GM12878 (cell line): Measurements from ENCODE around the gene RER1. TPM values are rescaled to one million over a fixed set of nuclear protein-coding genes. Genes with fewer than 3 reads are reported as not detected.

Experiments used
- ATAC-seq: fragments of 200-7000 bp; cut with Tn5 transposase; 3 replicates; pipeline ENCODE4 v1.9.1; 2020; ENCODE audit warnings: mild to moderate bottlenecking, moderate library complexity
- BruUV-seq: library from RNA; stranded (reverse); fragments of 400-500 nt; replicated peaks from 2 replicates; lab custom pipeline; 2021; lab: Mats Ljungman, UMichigan
- CTCF ChIA-PET: fragments of 300-600 bp; sonication (Branson Sonifier 250); formaldehyde crosslinking; extraction: SDS; loops from one replicate; lab custom pipeline; 2021; ENCODE audit warnings: inconsistent platforms; lab: Yijun Ruan, JAX
- POLR2A ChIA-PET: fragments of 350-600 bp; formaldehyde crosslinking; extraction: SDS; loops from one replicate; lab custom pipeline; 2021; ENCODE audit warnings: inconsistent platforms; lab: Charles Lee
- RAD21 ChIA-PET: fragments of 300-600 bp; sonication (Branson Sonifier 250); formaldehyde crosslinking; loops from one replicate; lab custom pipeline; 2023; ENCODE audit warnings: antibody characterized with exemption; ENCODE audit not compliant: unreplicated experiment; lab: Charles Lee
- SMC1A ChIA-PET: fragments of 300-600 bp; sonication (Branson Sonifier 250); formaldehyde crosslinking; loops from one replicate; lab custom pipeline; 2023; ENCODE audit not compliant: unreplicated experiment, uncharacterized antibody; lab: Charles Lee
- DNase-seq: peaks from one replicate; pipeline ENCODE4 v3.0.0-alpha.2; 2011; ENCODE audit warnings: low read depth, low spot score
- FAIRE-seq: peaks from 3 replicates; lab custom pipeline; 2011; peaks lifted over from hg19 to GRCh38; lab: Jason Lieb, UNC
- H2AFZ ChIP-seq: 2 replicates; pipeline ENCODE4 v1.6.0; 2011; ENCODE audit warnings: low read depth, low read length, control low read depth; ENCODE audit not compliant: control insufficient read depth
- H3K27ac ChIP-seq: 2 replicates; pipeline ENCODE4 v1.5.1; 2011; ENCODE audit warnings: control low read depth; ENCODE audit not compliant: control insufficient read depth, insufficient read depth
- H3K27me3 ChIP-seq, 2 experiments: replicated peaks in 1 of 2; 2 replicates each; pipeline versions ENCODE4 v1.6.0 to v1.6.1; 2011; ENCODE audit warnings: low read length in 1 of 2; ENCODE audit not compliant: control insufficient read depth in 2 of 2, insufficient read depth in 2 of 2
- H3K36me3 ChIP-seq, 2 experiments: 2 replicates each; pipeline ENCODE4 v1.5.1; 2011; ENCODE audit warnings: low read length in 1 of 2; ENCODE audit not compliant: control insufficient read depth in 2 of 2, insufficient read depth in 2 of 2
- H3K4me1 ChIP-seq: 2 replicates; pipeline ENCODE4 v1.6.1; 2011; ENCODE audit warnings: mild to moderate bottlenecking, low read length, moderate library complexity, mixed read lengths; ENCODE audit not compliant: control insufficient read depth, insufficient read depth
- H3K4me2 ChIP-seq: 2 replicates; pipeline ENCODE4 v1.6.0; 2011; ENCODE audit warnings: control low read depth; ENCODE audit not compliant: control insufficient read depth, insufficient read depth
- H3K4me3 ChIP-seq: fragments of 200-600 bp; sonication (generic); 2 replicates; pipeline ENCODE4 v1.5.1; 2016
- H3K79me2 ChIP-seq: 2 replicates; pipeline ENCODE4 v1.6.0; 2011; ENCODE audit warnings: low read length; ENCODE audit not compliant: control insufficient read depth, insufficient read depth
- H3K9ac ChIP-seq: 2 replicates; pipeline ENCODE4 v1.8.0; 2011; ENCODE audit warnings: low read length, control low read depth, mixed read lengths; ENCODE audit not compliant: control insufficient read depth, insufficient read depth
- H3K9me3 ChIP-seq: replicated peaks from 3 replicates; pipeline ENCODE4 v1.5.1; 2011; ENCODE audit warnings: mild to moderate bottlenecking, low read length; ENCODE audit not compliant: control insufficient read depth, insufficient read depth
- H4K20me1 ChIP-seq: 2 replicates; pipeline ENCODE4 v1.6.0; 2011; ENCODE audit not compliant: control insufficient read depth, insufficient read depth
- GATAD2B ChIP-seq: fragments of 450-650 bp; conservative IDR thresholded peaks from 2 replicates; pipeline ENCODE4 v1.6.1; 2017; ENCODE audit warnings: low read depth, mild to moderate bottlenecking, moderate library complexity
- POLR2AphosphoS2 ChIP-seq: IDR thresholded peaks from 2 replicates; pipeline ENCODE4 v1.6.1; 2011; ENCODE audit warnings: low read depth, mild to moderate bottlenecking, low read length, improper control_type of control experiment, moderate library complexity
- RAD51 ChIP-seq: fragments of 450-650 bp; IDR thresholded peaks from 2 replicates; pipeline ENCODE4 v1.6.1; 2016; ENCODE audit warnings: moderate library complexity, mild to moderate bottlenecking, inconsistent platforms
- WGBS: methylation state at CpG from one replicate; pipeline ENCODE4 v1.1.6; 2016; ENCODE audit warnings: low lambda C conversion rate; ENCODE audit not compliant: insufficient replicate concordance, insufficient coverage; ENCODE audit errors: missing lambda C conversion rate; 5-methylcytosine and 5-hydroxymethylcytosine counted together
- in situ Hi-C: fragments of 300-500 bp; cut with MboI; formaldehyde crosslinking; loops from 9 replicates; pipeline ENCODE4 v1.14.3; 2018; ENCODE audit warnings: mixed read lengths
- intact Hi-C: fragments of 100-400 bp; cut with micrococcal nuclease; formaldehyde crosslinking; loops from one replicate; pipeline ENCODE4 v1.14.2; 2022; ENCODE audit not compliant: unreplicated experiment
- polyA plus RNA-seq, 11 experiments: library from polyadenylated mRNA; depleted of rRNA in 4 of 11; unstranded in 6 of 11; stranded (reverse) in 5 of 11; fragments of >200 nt; fragmentation: Nextera tagmentation in 4 of 11; fragmentation: Illumina TruSeq in 1 of 11; extraction: Ambion mirVana in 4 of 11; extraction: Trizol in 1 of 11; gene quantifications; 1 replicate in 1 of 11; 2 replicates in 10 of 11; pipeline versions ENCODE4 v1.2.1 to v1.2.3, GENCODE V29; 2011 to 2016; ENCODE audit warnings: inconsistent platforms in 2 of 11, missing spikeins in 2 of 11, low read depth in 1 of 11
- total RNA-seq, 4 experiments: library from RNA; depleted of rRNA in 3 of 4; stranded (reverse); fragments of >200 nt in 3 of 4; fragmentation: Illumina TruSeq in 1 of 4; extraction: Trizol in 1 of 4; gene quantifications; 2 replicates each; pipeline versions ENCODE4 v1.2.1 to v1.2.3, GENCODE V29; 2013 to 2021
- TF ChIP-seq, protein P1 (sequence below): IDR thresholded peaks from 2 replicates; pipeline ENCODE4 v1.6.1; 2011; ENCODE audit warnings: low read depth, mild to moderate bottlenecking, low read length, moderate library complexity, borderline replicate concordance; ENCODE audit errors: extremely low read depth
- TF ChIP-seq, protein P2 (sequence below): fragments of 450-650 bp; IDR thresholded peaks from 2 replicates; pipeline ENCODE4 v1.6.1; 2017; ENCODE audit warnings: antibody characterized with exemption, mild to moderate bottlenecking, moderate library complexity
- TF ChIP-seq, protein P3 (sequence below): IDR thresholded peaks from 2 replicates; pipeline ENCODE4 v1.6.1; 2012; ENCODE audit warnings: low read length, inconsistent platforms

The RER1 gene
- total and polyA plus RNA-seq, 10 of the 15 experiments (the other 5 are each of a cell fraction or from before 2014, with no cell fraction given), result 29.2 to 274 (median 136) TPM

DNA sequence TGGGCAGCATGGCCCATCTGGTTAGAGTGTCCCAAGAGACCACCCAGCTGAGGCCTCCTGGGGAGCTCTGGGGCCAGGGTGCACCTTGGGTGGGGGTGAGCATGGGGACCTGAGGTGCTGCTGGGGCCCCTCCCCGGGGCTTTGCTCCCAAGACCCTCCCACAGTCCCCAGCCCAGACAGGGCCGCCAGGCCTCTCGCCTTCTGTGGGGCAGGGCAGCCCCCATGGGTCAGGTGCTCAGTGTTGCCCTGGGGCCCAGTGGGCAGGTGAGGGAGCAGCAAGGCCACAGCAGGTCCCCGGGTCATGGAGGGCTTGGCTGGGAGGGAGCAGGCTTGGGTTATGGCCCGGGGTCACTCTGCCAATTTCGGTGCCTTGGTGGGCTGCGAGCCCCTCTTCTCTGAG, 45.2 kb downstream of the RER1 start:
- ChIA-PET RAD21 (no interaction called here), POLR2A (no interaction called here), CTCF (no interaction called here), SMC1A (no interaction called here)
- in situ Hi-C loops, result no loop called here
- Histone ChIP-seq H3K9ac (no peak overlapping the region), H3K36me3 (no peaks in the 10 kb centered on the region), H3K9me3 (no peaks in the 10 kb centered on the region), H3K79me2 (no peaks in the 10 kb centered on the region), H3K4me3 (no peak overlapping the region), H3K27me3 (no peaks in the 10 kb centered on the region; a peak in 2 of 4 replicates), H3K4me1 (peaks cover 11% of the 10 kb centered on the region), H3K4me2 (no peak overlapping the region), H2AFZ (no peak overlapping the region), H4K20me1 (no peaks in the 10 kb centered on the region), H3K27ac (no peak overlapping the region)
- no peak for FAIRE-seq
- TF ChIP-seq, protein P1, sequence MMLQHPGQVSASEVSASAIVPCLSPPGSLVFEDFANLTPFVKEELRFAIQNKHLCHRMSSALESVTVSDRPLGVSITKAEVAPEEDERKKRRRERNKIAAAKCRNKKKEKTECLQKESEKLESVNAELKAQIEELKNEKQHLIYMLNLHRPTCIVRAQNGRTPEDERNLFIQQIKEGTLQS, result no peak
- TF ChIP-seq, protein P2, sequence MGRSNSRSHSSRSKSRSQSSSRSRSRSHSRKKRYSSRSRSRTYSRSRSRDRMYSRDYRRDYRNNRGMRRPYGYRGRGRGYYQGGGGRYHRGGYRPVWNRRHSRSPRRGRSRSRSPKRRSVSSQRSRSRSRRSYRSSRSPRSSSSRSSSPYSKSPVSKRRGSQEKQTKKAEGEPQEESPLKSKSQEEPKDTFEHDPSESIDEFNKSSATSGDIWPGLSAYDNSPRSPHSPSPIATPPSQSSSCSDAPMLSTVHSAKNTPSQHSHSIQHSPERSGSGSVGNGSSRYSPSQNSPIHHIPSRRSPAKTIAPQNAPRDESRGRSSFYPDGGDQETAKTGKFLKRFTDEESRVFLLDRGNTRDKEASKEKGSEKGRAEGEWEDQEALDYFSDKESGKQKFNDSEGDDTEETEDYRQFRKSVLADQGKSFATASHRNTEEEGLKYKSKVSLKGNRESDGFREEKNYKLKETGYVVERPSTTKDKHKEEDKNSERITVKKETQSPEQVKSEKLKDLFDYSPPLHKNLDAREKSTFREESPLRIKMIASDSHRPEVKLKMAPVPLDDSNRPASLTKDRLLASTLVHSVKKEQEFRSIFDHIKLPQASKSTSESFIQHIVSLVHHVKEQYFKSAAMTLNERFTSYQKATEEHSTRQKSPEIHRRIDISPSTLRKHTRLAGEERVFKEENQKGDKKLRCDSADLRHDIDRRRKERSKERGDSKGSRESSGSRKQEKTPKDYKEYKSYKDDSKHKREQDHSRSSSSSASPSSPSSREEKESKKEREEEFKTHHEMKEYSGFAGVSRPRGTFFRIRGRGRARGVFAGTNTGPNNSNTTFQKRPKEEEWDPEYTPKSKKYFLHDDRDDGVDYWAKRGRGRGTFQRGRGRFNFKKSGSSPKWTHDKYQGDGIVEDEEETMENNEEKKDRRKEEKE, result no peak
- intact Hi-C loops, result no loop called here
- DNase-seq, result no peak
- BruUV-seq, result no TSS peak
- no peak for ATAC-seq
- 34% methylated on average over 7 of the region's 7 CpGs for WGBS

- Histone ChIP-seq H3K4me1 (peaks cover 11% of the 10 kb centered on the region), H3K9ac (no peak overlapping the region), H3K79me2 (no peaks in the 10 kb centered on the region), H3K36me3 (no peaks in the 10 kb centered on the region), H3K27me3 (peaks cover 0 to 2% of the 10 kb centered on the region in 2 experiments; a peak in 3 of 4 replicates), H3K27ac (no peak overlapping the region), H2AFZ (no peak overlapping the region), H3K4me2 (no peak overlapping the region), H3K4me3 (no peak overlapping the region), H3K9me3 (no peaks in the 10 kb centered on the region), H4K20me1 (no peaks in the 10 kb centered on the region)
- no peak for FAIRE-seq
- no TSS peak for BruUV-seq
- WGBS, result 34% methylated on average over 15 of the region's 15 CpGs
- no peak for DNase-seq
- ATAC-seq, result no peak
- TF ChIP-seq GATAD2B, result no peak
- no peak for TF ChIP-seq POLR2AphosphoS2
- no peak for TF ChIP-seq RAD51
- TF ChIP-seq, protein P3, sequence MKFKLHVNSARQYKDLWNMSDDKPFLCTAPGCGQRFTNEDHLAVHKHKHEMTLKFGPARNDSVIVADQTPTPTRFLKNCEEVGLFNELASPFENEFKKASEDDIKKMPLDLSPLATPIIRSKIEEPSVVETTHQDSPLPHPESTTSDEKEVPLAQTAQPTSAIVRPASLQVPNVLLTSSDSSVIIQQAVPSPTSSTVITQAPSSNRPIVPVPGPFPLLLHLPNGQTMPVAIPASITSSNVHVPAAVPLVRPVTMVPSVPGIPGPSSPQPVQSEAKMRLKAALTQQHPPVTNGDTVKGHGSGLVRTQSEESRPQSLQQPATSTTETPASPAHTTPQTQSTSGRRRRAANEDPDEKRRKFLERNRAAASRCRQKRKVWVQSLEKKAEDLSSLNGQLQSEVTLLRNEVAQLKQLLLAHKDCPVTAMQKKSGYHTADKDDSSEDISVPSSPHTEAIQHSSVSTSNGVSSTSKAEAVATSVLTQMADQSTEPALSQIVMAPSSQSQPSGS, result no peak
- intact Hi-C loops, result no loop called here
- CTCF ChIA-PET, result no interaction called here
- POLR2A ChIA-PET, result no interaction called here
- SMC1A ChIA-PET, result no interaction called here
- in situ Hi-C loops, result no loop called here
- RAD21 ChIA-PET, result no interaction called here
Observed at GRCh38 chr1:2437617-2438016, 46.0 kb downstream of the RER1 start.
